ENCODE measurements around the gene MTOR.
A peak's percentile ranks its signal among the peaks of the same experiment; 100 is the strongest.
"Not testable (repeated sequence)": the region's sequence is repeated elsewhere in the genome, so short reads cannot be mapped to it uniquely, and the experiment has no call there.

The MTOR gene

GRCh38 chr1:11262171-11263049 is at the start of gene MTOR:
Gene MTOR (minus strand): TSS chr1:11262551. CDS start chr1:11259409, 3,142 bp downstream.
- peak; percentile 81 to 90 (median 86) for DNase-seq (ENCODE audit: low read depth in 2 of 3, low spot score in 2 of 3)

GRCh38 chr1:11309385-11309784 is 47.0 kb upstream of the MTOR start:
- no peak for DNase-seq (ENCODE audit: low read depth in 2 of 3, low spot score in 2 of 3)

- DNase-seq (ENCODE audit: low read depth in 2 of 3, low spot score in 2 of 3) = no peak
These were observed 46.4 kb upstream of the MTOR start for GRCh38 chr1:11308699-11309224.

GRCh38 chr1:11307852-11308251 is 45.5 kb upstream of the MTOR start:
- DNase-seq (ENCODE audit: low read depth in 2 of 3, low spot score in 2 of 3) = no peak

- DNase-seq (ENCODE audit: low read depth in 2 of 3, low spot score in 2 of 3) = not testable (repeated sequence)
These were observed 43.2 kb upstream of the MTOR start for GRCh38 chr1:11305516-11305915.

- no peak for DNase-seq (ENCODE audit: low read depth in 2 of 3, low spot score in 2 of 3)
These were observed 40.0 kb upstream of the MTOR start for GRCh38 chr1:11302366-11302765.

- no peak for DNase-seq (ENCODE audit: low read depth in 2 of 3, low spot score in 2 of 3)
These were observed 39.2 kb upstream of the MTOR start for GRCh38 chr1:11301601-11302000.

GRCh38 chr1:11299225-11299574 is 36.8 kb upstream of the MTOR start:
- DNase-seq (ENCODE audit: low read depth in 2 of 3, low spot score in 2 of 3) = no peak

GRCh38 chr1:11298390-11299224 is 36.3 kb upstream of the MTOR start:
- no peak for DNase-seq (ENCODE audit: low read depth in 2 of 3, low spot score in 2 of 3)

GRCh38 chr1:11297774-11298173 is 35.4 kb upstream of the MTOR start:
- not testable (repeated sequence) for DNase-seq (ENCODE audit: low read depth in 2 of 3, low spot score in 2 of 3)

GRCh38 chr1:11295905-11296304 is 33.6 kb upstream of the MTOR start:
- no peak for DNase-seq (ENCODE audit: low read depth in 2 of 3, low spot score in 2 of 3)

- DNase-seq (ENCODE audit: low read depth in 2 of 3, low spot score in 2 of 3) = no peak
These were observed 32.6 kb upstream of the MTOR start for GRCh38 chr1:11294951-11295350.

GRCh38 chr1:11293856-11294255 is 31.5 kb upstream of the MTOR start:
- no peak for DNase-seq (ENCODE audit: low read depth in 2 of 3, low spot score in 2 of 3)

GRCh38 chr1:11291049-11291448 is 28.7 kb upstream of the MTOR start:
- no peak for DNase-seq (ENCODE audit: low read depth in 2 of 3, low spot score in 2 of 3)

- DNase-seq (ENCODE audit: low read depth in 2 of 3, low spot score in 2 of 3) = no peak
These were observed 26.7 kb upstream of the MTOR start for GRCh38 chr1:11289064-11289463.

GRCh38 chr1:11286735-11287410 is 24.5 kb upstream of the MTOR start:
- no peak for DNase-seq (ENCODE audit: low read depth in 2 of 3, low spot score in 2 of 3)

- no peak for DNase-seq (ENCODE audit: low read depth in 2 of 3, low spot score in 2 of 3)
These were observed 23.8 kb upstream of the MTOR start for GRCh38 chr1:11285883-11286734.

- DNase-seq (ENCODE audit: low read depth in 2 of 3, low spot score in 2 of 3) = no peak
These were observed 22.4 kb upstream of the MTOR start for GRCh38 chr1:11284784-11285183.

- no peak for DNase-seq (ENCODE audit: low read depth in 2 of 3, low spot score in 2 of 3)
These were observed 20.8 kb upstream of the MTOR start for GRCh38 chr1:11283151-11283550.

- DNase-seq (ENCODE audit: low read depth in 2 of 3, low spot score in 2 of 3) = no peak
These were observed 19.4 kb upstream of the MTOR start for GRCh38 chr1:11281518-11282331.
